Gastrocnemius medialis (tissue), 4 donors: ENCODE results near the gene SERPINE2.

Experiments
- POLR2A ChIP-seq, 2 donors: fragments of 450-650 bp; IDR thresholded peaks; one replicate each; pipeline ENCODE4 v1.6.1; 2017; ENCODE audit warnings: antibody characterized with exemption in 2 of 2, mild to moderate bottlenecking in 2 of 2, moderate library complexity in 2 of 2
- TF ChIP-seq, protein P1 (sequence below), 5 experiments: fragments of 450-650 bp in 3 of 5; fragments of 200-600 bp in 2 of 5; sonication (generic) in 2 of 5; IDR thresholded peaks in 4 of 5; conservative IDR thresholded peaks in 1 of 5; 1 replicate in 4 of 5; 2 replicates in 1 of 5; pipeline ENCODE4 v1.5.1; 2016 to 2019; ENCODE audit warnings: antibody characterized with exemption in 5 of 5, mild to moderate bottlenecking in 3 of 5, moderate library complexity in 3 of 5

DNA sequence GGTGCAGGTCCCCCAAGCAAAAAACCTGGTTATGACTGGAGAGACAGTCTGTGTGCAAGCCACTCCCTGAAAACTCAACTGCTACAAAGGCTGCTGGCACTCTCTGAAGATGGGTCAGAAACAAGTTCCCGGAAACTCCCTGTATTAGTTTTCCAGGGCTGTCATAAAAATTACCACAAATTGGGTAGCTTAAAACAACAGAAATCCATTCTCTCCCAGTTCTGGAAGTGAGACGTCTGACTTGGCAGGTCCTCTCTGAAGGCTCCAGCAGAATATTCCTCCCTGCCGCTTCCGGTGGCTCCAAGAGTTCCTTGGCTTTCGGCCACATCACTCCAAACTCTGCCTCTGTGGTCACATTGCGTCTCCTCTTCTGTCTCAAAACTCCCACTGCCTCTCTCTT, 30.1 kb upstream of the SERPINE2 start:
- no peak for TF ChIP-seq POLR2A (IDR thresholded peaks at IDR 0.05)
- TF ChIP-seq, protein P1, sequence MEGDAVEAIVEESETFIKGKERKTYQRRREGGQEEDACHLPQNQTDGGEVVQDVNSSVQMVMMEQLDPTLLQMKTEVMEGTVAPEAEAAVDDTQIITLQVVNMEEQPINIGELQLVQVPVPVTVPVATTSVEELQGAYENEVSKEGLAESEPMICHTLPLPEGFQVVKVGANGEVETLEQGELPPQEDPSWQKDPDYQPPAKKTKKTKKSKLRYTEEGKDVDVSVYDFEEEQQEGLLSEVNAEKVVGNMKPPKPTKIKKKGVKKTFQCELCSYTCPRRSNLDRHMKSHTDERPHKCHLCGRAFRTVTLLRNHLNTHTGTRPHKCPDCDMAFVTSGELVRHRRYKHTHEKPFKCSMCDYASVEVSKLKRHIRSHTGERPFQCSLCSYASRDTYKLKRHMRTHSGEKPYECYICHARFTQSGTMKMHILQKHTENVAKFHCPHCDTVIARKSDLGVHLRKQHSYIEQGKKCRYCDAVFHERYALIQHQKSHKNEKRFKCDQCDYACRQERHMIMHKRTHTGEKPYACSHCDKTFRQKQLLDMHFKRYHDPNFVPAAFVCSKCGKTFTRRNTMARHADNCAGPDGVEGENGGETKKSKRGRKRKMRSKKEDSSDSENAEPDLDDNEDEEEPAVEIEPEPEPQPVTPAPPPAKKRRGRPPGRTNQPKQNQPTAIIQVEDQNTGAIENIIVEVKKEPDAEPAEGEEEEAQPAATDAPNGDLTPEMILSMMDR (IDR thresholded peaks at IDR 0.05 in 4 of 5, conservative IDR thresholded peaks at IDR 0.05 in 1 of 5) = no peak
